ENCODE measurements around the gene CD6.

DNA sequence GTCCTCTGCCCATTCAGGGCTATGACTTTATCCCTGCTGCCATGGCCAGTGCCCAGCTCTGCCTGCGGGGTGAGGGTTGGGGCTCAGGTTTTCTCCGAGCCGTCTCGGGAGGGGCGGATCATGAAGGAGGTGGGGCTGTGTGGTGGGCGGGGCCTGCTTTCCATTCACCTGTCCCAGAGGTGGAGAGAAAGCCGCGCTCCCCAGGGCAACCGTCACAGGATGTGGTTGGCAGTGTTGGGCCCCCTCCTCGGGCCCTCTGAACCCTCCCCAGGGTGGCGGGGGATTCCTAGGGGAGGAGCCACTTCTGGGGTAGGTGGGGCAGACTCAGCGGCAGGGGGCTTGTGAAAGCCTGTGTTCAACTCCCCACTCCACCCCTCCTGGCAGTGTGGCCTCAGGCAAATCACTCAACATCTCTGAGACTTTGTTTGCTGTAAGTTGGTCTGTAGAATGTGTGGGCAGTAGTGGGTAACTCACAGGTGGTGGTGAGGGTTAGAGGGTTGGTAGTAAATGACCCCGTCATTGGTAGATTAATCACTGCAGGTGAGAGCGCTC lies 50.3 kb downstream of the CD6 start:
- TF ChIP-seq, protein P1, sequence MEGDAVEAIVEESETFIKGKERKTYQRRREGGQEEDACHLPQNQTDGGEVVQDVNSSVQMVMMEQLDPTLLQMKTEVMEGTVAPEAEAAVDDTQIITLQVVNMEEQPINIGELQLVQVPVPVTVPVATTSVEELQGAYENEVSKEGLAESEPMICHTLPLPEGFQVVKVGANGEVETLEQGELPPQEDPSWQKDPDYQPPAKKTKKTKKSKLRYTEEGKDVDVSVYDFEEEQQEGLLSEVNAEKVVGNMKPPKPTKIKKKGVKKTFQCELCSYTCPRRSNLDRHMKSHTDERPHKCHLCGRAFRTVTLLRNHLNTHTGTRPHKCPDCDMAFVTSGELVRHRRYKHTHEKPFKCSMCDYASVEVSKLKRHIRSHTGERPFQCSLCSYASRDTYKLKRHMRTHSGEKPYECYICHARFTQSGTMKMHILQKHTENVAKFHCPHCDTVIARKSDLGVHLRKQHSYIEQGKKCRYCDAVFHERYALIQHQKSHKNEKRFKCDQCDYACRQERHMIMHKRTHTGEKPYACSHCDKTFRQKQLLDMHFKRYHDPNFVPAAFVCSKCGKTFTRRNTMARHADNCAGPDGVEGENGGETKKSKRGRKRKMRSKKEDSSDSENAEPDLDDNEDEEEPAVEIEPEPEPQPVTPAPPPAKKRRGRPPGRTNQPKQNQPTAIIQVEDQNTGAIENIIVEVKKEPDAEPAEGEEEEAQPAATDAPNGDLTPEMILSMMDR (IDR thresholded peaks at IDR 0.05; ENCODE audit: extremely low read depth in 1 of 2, insufficient read depth in 1 of 2, low read depth in 1 of 2, low read length in 2 of 2) = no peak
- no peak for TF ChIP-seq JUN (IDR thresholded peaks at IDR 0.05; ENCODE audit: borderline replicate concordance, insufficient read depth, insufficient read length, low read depth)
